Osteocyte (in vitro differentiated cells): ENCODE data around the gene DHX35. TPM values are rescaled to one million over a fixed set of nuclear protein-coding genes. Genes with fewer than 3 reads are reported as not detected.

Experiments
- DNase-seq: peaks from one replicate; pipeline ENCODE4 v3.0.0; 2021; ENCODE audit warnings: mixed read lengths; ENCODE audit not compliant: unreplicated experiment; ENCODE audit errors: extremely low spot score
- H3K27ac Mint-ChIP-seq: one replicate; pipeline ENCODE4 v1.8.0; 2021; ENCODE audit warnings: mild to moderate bottlenecking, mixed read lengths; ENCODE audit not compliant: unreplicated experiment
- H3K27me3 Mint-ChIP-seq: one replicate; pipeline ENCODE4 v1.8.0; 2021; ENCODE audit warnings: mixed read lengths; ENCODE audit not compliant: unreplicated experiment
- H3K36me3 Mint-ChIP-seq: one replicate; pipeline ENCODE4 v1.8.0; 2021; ENCODE audit warnings: mixed read lengths; ENCODE audit not compliant: unreplicated experiment
- H3K4me1 Mint-ChIP-seq: one replicate; pipeline ENCODE4 v1.8.0; 2021; ENCODE audit warnings: mixed read lengths; ENCODE audit not compliant: unreplicated experiment
- H3K4me3 Mint-ChIP-seq: one replicate; pipeline ENCODE4 v1.8.0; 2021; ENCODE audit warnings: mild to moderate bottlenecking, moderate library complexity, mixed read lengths; ENCODE audit not compliant: unreplicated experiment
- H3K9me3 Mint-ChIP-seq: one replicate; pipeline ENCODE4 v1.8.0; 2021; ENCODE audit warnings: mixed read lengths; ENCODE audit not compliant: unreplicated experiment
- CTCF ChIP-seq: fragments of 200-600 bp; sonication (generic); IDR thresholded peaks from 2 replicates; pipeline ENCODE4 v1.5.0; 2021; ENCODE audit warnings: antibody characterized with exemption, mild to moderate bottlenecking, moderate library complexity
- total RNA-seq: library from RNA; stranded (reverse); gene quantifications from 2 replicates; pipeline ENCODE4 v1.2.1, GENCODE V29; 2021

The DHX35 gene
- total RNA-seq, 1 donor from 2014 or later, result 10.1 TPM

DNA sequence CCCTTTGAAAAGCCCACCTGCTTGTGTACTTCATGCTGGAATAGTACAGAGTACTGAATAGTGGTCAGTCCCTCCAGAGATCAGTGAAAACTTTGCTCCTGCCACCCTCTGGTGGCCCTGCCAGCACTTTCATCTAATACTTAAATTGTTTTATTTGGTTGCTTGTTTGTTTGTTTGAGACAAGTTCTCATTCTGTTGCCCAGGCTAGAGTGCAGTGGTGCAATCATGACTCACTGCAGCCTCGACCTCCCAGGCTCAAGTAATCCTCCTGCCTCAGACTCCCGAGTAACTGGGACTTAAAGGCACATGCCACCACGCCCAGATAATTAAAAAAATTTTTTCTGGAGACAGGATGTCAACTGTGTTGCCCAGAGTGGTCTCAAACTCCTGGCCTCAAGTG is 26.9 kb upstream of the DHX35 start:
- H3K27me3 Mint-ChIP-seq, result no peaks in the 10 kb centered on the region
- peak; percentile 29 for TF ChIP-seq CTCF

DNA sequence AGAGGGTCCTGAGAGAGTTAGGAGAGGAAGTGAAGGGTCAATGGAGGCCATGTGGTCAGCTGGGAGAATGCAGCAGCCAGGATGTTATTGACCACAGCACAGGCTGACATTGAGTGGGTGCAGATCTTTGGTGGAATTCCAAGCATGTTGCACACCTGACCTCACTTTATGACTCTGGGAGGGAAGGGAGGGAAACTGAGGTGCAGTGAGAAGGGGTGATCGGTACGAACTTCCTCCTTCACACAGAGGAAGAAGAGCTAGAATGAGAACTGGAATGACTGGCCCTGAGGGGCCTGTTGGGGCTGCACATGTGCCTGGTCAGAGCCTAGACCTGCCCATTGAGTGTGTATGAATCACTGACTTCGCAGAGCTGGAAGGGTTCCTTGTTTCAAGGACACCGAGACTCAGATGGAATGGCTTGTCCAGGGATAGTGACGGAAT is 26.2 kb upstream of the DHX35 start:
- no peak for DNase-seq
- H3K9me3 Mint-ChIP-seq, result no peaks in the 10 kb centered on the region
- no peak overlapping the region for H3K27ac Mint-ChIP-seq
- peaks cover 19% of the 10 kb centered on the region for H3K4me1 Mint-ChIP-seq
- no peaks in the 10 kb centered on the region for H3K27me3 Mint-ChIP-seq
- no peak for TF ChIP-seq CTCF
- H3K4me3 Mint-ChIP-seq, result no peak overlapping the region
- H3K36me3 Mint-ChIP-seq, result no peaks in the 10 kb centered on the region

More for the DNA sequence above, 26.9 kb upstream of the DHX35 start:
- H3K9me3 Mint-ChIP-seq, result no peaks in the 10 kb centered on the region
- H3K4me1 Mint-ChIP-seq, result peaks cover 19% of the 10 kb centered on the region
- no peaks in the 10 kb centered on the region for H3K36me3 Mint-ChIP-seq
- H3K4me3 Mint-ChIP-seq, result no peak overlapping the region
- H3K27ac Mint-ChIP-seq, result no peak overlapping the region
- no peak for DNase-seq

DNA sequence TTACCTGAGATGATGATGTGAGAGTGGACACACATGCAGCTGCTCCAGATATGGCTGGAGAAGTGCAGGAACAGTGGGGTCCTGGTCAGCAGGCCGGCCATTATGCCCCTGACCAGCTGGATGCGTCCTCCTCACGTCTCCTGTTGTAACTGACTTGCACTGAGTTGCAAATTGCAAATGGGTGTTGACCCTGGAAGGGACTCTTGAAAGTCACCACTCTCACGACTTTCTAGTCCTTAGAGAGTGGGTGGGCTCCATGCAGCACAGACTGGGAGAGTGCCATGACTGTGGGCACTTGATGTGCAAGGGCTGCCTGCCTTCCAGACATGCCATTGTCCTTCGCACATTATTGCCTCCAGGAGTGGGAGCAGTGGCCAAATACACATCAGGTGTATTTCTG is 25.1 kb upstream of the DHX35 start:
- Mint-ChIP-seq H3K36me3 (no peaks in the 10 kb centered on the region), H3K4me1 (peaks cover 19% of the 10 kb centered on the region), H3K9me3 (no peaks in the 10 kb centered on the region), H3K4me3 (no peak overlapping the region), H3K27me3 (no peaks in the 10 kb centered on the region), H3K27ac (no peak overlapping the region)
- no peak for DNase-seq
- no peak for TF ChIP-seq CTCF

- H3K27ac Mint-ChIP-seq, result no peak overlapping the region
- H3K4me3 Mint-ChIP-seq, result no peak overlapping the region
- no peak for TF ChIP-seq CTCF
- no peak for DNase-seq
- H3K9me3 Mint-ChIP-seq, result no peaks in the 10 kb centered on the region
- H3K27me3 Mint-ChIP-seq, result no peaks in the 10 kb centered on the region
- no peaks in the 10 kb centered on the region for H3K36me3 Mint-ChIP-seq
- H3K4me1 Mint-ChIP-seq, result peaks cover 12% of the 10 kb centered on the region
These were observed 24.1 kb upstream of the DHX35 start for GRCh38 chr20:38937978-38938473.

DNA sequence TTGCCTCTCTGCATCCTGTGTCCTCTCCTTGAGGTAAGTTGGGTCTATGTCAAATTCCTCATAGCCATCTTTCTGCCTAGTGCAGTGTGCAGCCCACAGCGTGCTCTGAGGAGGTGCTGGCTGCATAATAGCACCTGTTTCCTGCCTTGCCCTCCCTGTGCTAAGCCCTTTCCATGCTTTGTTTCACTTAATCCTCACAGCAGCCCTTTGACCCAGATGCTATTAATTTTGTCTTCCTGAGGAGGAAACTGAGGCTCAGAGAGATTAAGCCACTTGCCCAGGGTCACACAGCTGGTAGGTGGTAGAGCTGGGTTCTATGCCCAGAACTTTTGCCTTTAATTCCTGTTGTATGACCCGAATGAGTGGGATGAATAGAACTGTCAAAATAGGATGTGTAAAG is 22.5 kb upstream of the DHX35 start:
- Mint-ChIP-seq H3K4me3 (no peak overlapping the region), H3K36me3 (no peaks in the 10 kb centered on the region), H3K9me3 (no peaks in the 10 kb centered on the region), H3K4me1 (peaks cover 11% of the 10 kb centered on the region), H3K27me3 (no peaks in the 10 kb centered on the region), H3K27ac (no peak overlapping the region)
- no peak for DNase-seq
- TF ChIP-seq CTCF, result no peak
